MM.1S (cell line): ENCODE measurements around the gene SESN2.

Experiments
- DNase-seq: peaks from one replicate; pipeline ENCODE4 v3.0.0-alpha.2; 2015
- H2AFZ ChIP-seq: fragments of 300-600 bp; sonication (generic); 2 replicates; pipeline ENCODE4 v1.6.0; 2016; ENCODE audit warnings: antibody characterized with exemption, low read length
- H3F3A ChIP-seq: fragments of 300-600 bp; sonication (generic); 2 replicates; pipeline ENCODE4 v1.6.1; 2016; ENCODE audit warnings: mild to moderate bottlenecking, antibody characterized with exemption, low read length, moderate library complexity, mixed read lengths; ENCODE audit not compliant: insufficient read depth
- H3K27ac ChIP-seq: fragments of 300-600 bp; sonication (generic); 2 replicates; pipeline ENCODE4 v1.5.1; 2016; ENCODE audit warnings: mild to moderate bottlenecking, low read length
- H3K27me3 ChIP-seq: fragments of 300-600 bp; sonication (generic); replicated peaks from 2 replicates; pipeline ENCODE4 v1.6.0; 2016; ENCODE audit warnings: low read length; ENCODE audit not compliant: insufficient read depth
- H3K36me3 ChIP-seq: fragments of 300-600 bp; sonication (generic); replicated peaks from 2 replicates; pipeline ENCODE4 v1.6.1; 2016; ENCODE audit warnings: mild to moderate bottlenecking, low read length, mixed read lengths; ENCODE audit not compliant: insufficient read depth
- H3K4me1 ChIP-seq: fragments of 300-600 bp; sonication (generic); 2 replicates; pipeline ENCODE4 v1.6.1; 2016; ENCODE audit warnings: low read length, mixed read lengths
- H3K4me2 ChIP-seq: fragments of 300-600 bp; sonication (generic); 2 replicates; pipeline ENCODE4 v1.6.0; 2016; ENCODE audit warnings: low read depth, low read length
- H3K4me3 ChIP-seq: fragments of 300-600 bp; sonication (generic); 2 replicates; pipeline ENCODE4 v1.5.1; 2016; ENCODE audit warnings: low read length, mixed read lengths
- H3K79me2 ChIP-seq: fragments of 300-600 bp; sonication (generic); 2 replicates; pipeline ENCODE4 v1.6.1; 2016; ENCODE audit warnings: mixed run types, low read length, mixed read lengths
- H3K9ac ChIP-seq: fragments of 300-600 bp; sonication (generic); 2 replicates; pipeline ENCODE4 v1.6.1; 2016; ENCODE audit warnings: low read length, mixed read lengths
- H3K9me2 ChIP-seq: fragments of 300-600 bp; sonication (generic); replicated peaks from 2 replicates; pipeline ENCODE4 v1.6.1; 2016; ENCODE audit warnings: mild to moderate bottlenecking, low read length, mixed read lengths; ENCODE audit not compliant: insufficient read depth
- H3K9me3 ChIP-seq: fragments of 300-600 bp; sonication (generic); replicated peaks from 2 replicates; pipeline ENCODE4 v1.6.1; 2016; ENCODE audit warnings: mild to moderate bottlenecking, low read length, mixed read lengths; ENCODE audit not compliant: insufficient read depth
- H4K20me1 ChIP-seq: fragments of 300-600 bp; sonication (generic); 2 replicates; pipeline ENCODE4 v1.6.1; 2016; ENCODE audit warnings: mild to moderate bottlenecking, low read length, moderate library complexity, mixed read lengths; ENCODE audit not compliant: insufficient read depth
- CTCF ChIP-seq: fragments of 300-600 bp; sonication (generic); IDR thresholded peaks from 2 replicates; pipeline ENCODE4 v1.5.1; 2016; ENCODE audit warnings: antibody characterized with exemption, low read length, mixed read lengths
- EZH2 ChIP-seq: fragments of 300-600 bp; sonication (generic); optimal IDR thresholded peaks from 2 replicates; pipeline ENCODE3; 2017; ENCODE audit warnings: low read depth, mild to moderate bottlenecking, antibody characterized with exemption, low read length, mixed read lengths
- EZH2phosphoT487 ChIP-seq: fragments of 300-600 bp; sonication (generic); IDR thresholded peaks from 2 replicates; pipeline ENCODE4 v1.6.1; 2018; ENCODE audit warnings: antibody characterized with exemption, low read length

SESN2 gene

GRCh38 chr1:28317014-28317413 is 57.7 kb downstream of the SESN2 start:
- Histone ChIP-seq H3K9me3 (no peaks in the 10 kb centered on the region), H3K4me3 (no peak overlapping the region), H3K9me2 (no peaks in the 10 kb centered on the region), H3K27ac (no peak overlapping the region), H2AFZ (no peak overlapping the region), H3F3A (no peaks in the 10 kb centered on the region), H3K4me2 (no peak overlapping the region), H3K36me3 (no peaks in the 10 kb centered on the region), H3K4me1 (no peaks in the 10 kb centered on the region), H3K79me2 (no peaks in the 10 kb centered on the region), H4K20me1 (no peaks in the 10 kb centered on the region), H3K9ac (no peak overlapping the region), H3K27me3 (no peaks in the 10 kb centered on the region)
- TF ChIP-seq EZH2phosphoT487, result no peak
- no peak for TF ChIP-seq EZH2
- no peak for TF ChIP-seq CTCF
- no peak for DNase-seq

GRCh38 chr1:28322194-28322593 is 62.9 kb downstream of the SESN2 start:
- no peaks in the 10 kb centered on the region for H3K9me3 ChIP-seq
- no peak overlapping the region for H3K27ac ChIP-seq
- no peaks in the 10 kb centered on the region for H3K36me3 ChIP-seq
- no peaks in the 10 kb centered on the region for H3K27me3 ChIP-seq
- no peak overlapping the region for H3K9ac ChIP-seq
- H3K9me2 ChIP-seq, result no peaks in the 10 kb centered on the region
- DNase-seq, result no peak
- no peaks in the 10 kb centered on the region for H3F3A ChIP-seq
- TF ChIP-seq EZH2phosphoT487 (no peak), EZH2 (no peak), CTCF (no peak)
- H3K79me2 ChIP-seq, result no peaks in the 10 kb centered on the region
- no peaks in the 10 kb centered on the region for H3K4me1 ChIP-seq
- no peak overlapping the region for H2AFZ ChIP-seq
- no peak overlapping the region for H3K4me2 ChIP-seq
- H4K20me1 ChIP-seq, result no peaks in the 10 kb centered on the region
- H3K4me3 ChIP-seq, result no peak overlapping the region

GRCh38 chr1:28323720-28324119 is 64.4 kb downstream of the SESN2 start:
- H3K27ac ChIP-seq, result no peak overlapping the region
- H3K9ac ChIP-seq, result no peak overlapping the region
- DNase-seq, result no peak
- H3K4me1 ChIP-seq, result no peaks in the 10 kb centered on the region
- no peaks in the 10 kb centered on the region for H4K20me1 ChIP-seq
- H3K4me2 ChIP-seq, result no peak overlapping the region
- no peak for TF ChIP-seq CTCF
- no peak for TF ChIP-seq EZH2
- no peak for TF ChIP-seq EZH2phosphoT487
- H3K4me3 ChIP-seq, result no peak overlapping the region
- H3K9me3 ChIP-seq, result no peaks in the 10 kb centered on the region
- no peaks in the 10 kb centered on the region for H3K27me3 ChIP-seq
- no peak overlapping the region for H2AFZ ChIP-seq
- H3K36me3 ChIP-seq, result no peaks in the 10 kb centered on the region
- no peaks in the 10 kb centered on the region for H3F3A ChIP-seq
- no peaks in the 10 kb centered on the region for H3K79me2 ChIP-seq
- no peaks in the 10 kb centered on the region for H3K9me2 ChIP-seq
